ENCODE data around the gene ACCSL.

The ACCSL gene

DNA sequence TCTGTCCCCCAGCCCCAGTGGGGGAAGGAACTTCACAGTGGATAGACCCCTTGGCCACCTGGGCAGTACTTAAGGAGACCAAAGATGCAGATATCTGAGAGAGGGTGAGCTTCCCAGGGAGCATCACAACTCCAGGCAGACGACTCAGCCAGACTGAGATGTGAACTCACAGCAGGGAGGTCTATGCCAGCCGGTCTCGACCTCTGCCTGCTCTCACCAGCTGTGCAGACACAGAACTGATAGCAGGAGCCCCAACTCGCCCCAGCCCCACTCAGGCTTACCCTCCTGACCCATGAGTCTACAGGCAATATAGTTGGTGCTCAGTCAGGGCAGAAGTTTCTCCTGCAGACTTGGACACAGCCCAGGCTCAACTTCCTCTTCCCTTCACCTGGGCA is 29.7 kb upstream of the ACCSL start:
- no peak for DNase-seq (ENCODE audit: low read depth, low spot score)

GRCh38 chr11:44018829-44019228 is 29.0 kb upstream of the ACCSL start:
- DNase-seq (ENCODE audit: low read depth, low spot score): no peak

DNA sequence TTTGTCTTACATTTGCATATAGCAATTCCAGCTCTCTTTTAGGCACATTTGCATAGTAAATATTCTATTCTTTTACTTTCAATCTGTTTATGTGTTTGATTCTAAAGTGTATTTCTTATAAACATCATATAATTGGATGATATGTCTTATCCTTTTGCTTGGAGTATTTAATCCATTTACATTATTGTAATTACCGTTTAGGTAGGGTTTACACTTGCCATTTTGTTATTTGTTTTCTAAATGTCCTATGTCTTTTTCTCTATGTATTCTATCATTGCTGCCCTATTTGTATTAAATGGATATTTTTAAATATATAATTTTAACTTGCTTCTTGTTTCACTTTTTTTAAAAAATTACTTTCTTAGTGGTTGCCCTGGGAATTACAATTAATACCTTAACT is 22.8 kb upstream of the ACCSL start:
- no peak for DNase-seq (ENCODE audit: low read depth, low spot score)

- DNase-seq (ENCODE audit: low read depth, low spot score): no peak
Measured at GRCh38 chr11:44025727-44026126, 22.1 kb upstream of the ACCSL start.

DNA sequence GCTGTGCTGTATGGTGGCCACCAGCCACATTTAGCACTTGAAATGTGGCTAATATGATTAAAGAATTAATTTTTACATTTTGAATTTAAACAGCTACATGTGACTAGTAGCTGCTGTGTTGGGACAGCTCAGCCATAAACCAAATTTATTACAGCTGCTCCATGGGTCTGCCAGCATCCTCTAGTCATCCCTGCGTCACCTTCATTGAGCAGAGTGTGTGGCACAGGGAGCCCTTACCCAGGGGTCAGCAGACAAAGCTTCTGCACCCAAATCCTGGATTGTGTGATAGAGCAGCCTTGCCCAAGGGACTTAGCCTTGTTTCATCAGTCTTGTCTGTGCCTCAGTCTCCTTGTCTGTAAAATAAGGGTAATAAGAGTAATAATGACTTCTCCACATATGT is 19.4 kb upstream of the ACCSL start:
- no peak for DNase-seq (ENCODE audit: low read depth, low spot score)

DNA sequence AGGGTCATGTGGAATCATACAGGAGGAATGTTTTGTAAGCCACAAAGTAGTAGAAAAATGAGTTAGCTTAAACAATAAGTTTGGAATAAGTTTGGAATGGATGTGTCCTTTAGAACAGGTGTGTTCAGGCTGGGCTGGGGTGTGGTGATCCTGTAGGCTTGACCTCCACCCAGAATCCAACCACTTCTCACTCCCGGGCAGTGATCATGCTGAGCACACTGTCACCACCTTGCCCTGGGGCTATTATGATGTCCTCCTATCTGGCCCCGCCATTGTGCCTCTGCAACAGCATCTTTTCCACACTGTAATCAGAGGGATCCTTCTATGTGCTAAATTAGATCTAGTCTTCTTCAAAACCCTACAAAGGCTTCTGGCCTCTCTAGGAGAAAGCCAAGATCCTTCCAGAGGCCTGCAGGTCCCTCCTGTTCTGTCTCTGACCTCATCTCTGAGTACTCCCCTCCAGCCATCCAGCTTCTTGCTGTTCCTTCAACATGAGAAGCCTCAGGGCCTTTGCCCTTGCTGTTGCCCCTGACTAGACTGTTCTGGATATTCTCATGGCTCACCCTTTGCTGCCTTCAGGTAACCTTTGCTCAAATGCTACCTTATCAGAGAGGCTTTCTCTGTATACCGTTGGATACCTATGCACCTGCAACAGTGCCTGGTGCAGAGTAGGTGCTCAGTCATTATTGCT is 18.8 kb upstream of the ACCSL start:
- DNase-seq (ENCODE audit: low read depth, low spot score): no peak

- DNase-seq (ENCODE audit: low read depth, low spot score): no peak
Measured at GRCh38 chr11:44029507-44029845, 18.3 kb upstream of the ACCSL start.

- DNase-seq (ENCODE audit: low read depth, low spot score): peak; percentile 65
Measured at GRCh38 chr11:44029977-44030911, 17.5 kb upstream of the ACCSL start.

DNA sequence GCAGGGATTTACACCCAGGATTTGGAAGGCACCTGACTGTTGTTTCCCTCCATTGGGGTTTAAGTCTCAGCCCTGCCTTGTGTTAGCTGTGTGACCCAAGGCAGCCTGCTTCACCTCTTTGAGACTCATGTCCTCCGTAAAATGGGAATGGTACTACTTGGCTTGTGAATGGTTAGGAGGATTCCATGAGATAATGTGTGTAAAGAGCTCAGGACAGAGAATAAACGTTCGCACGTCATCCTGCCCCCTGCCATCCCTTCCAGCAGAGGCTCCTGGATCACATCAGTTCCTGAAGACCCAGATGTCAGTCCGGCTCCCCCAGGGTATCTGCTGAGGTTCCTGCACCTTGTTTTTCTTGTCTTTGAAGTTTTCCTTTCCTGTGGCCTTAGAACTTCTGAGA is 16.8 kb upstream of the ACCSL start:
- DNase-seq (ENCODE audit: low read depth, low spot score): no peak

- DNase-seq (ENCODE audit: low read depth, low spot score): no peak
Measured at GRCh38 chr11:44031549-44031948, 16.2 kb upstream of the ACCSL start.

- DNase-seq (ENCODE audit: low read depth, low spot score): peak; percentile 43
Measured at GRCh38 chr11:44032299-44033085, 15.3 kb upstream of the ACCSL start.

- no peak for DNase-seq (ENCODE audit: low read depth, low spot score)
Measured at GRCh38 chr11:44033411-44033850, 14.3 kb upstream of the ACCSL start.

GRCh38 chr11:44033856-44034255 is 13.9 kb upstream of the ACCSL start:
- DNase-seq (ENCODE audit: low read depth, low spot score): no peak

DNA sequence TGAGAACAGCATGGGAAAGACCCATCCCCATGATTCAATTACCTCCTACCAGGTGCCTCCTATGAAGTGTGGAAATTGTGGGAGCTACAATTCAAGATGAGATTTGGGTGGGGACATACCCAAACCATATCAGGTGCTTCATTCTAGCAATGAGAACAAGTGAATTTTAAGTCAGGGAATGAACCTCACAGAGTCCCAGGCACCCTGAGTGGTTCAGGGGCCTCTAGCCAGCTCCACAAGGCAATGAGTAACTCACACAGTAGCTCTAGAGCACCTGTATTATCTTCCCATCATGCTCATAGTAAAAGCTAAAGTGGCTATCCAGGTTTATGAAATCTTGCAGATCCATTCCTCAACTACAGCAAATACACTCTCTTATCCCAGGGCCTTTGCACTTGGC is 13.1 kb upstream of the ACCSL start:
- DNase-seq (ENCODE audit: low read depth, low spot score): no peak

DNA sequence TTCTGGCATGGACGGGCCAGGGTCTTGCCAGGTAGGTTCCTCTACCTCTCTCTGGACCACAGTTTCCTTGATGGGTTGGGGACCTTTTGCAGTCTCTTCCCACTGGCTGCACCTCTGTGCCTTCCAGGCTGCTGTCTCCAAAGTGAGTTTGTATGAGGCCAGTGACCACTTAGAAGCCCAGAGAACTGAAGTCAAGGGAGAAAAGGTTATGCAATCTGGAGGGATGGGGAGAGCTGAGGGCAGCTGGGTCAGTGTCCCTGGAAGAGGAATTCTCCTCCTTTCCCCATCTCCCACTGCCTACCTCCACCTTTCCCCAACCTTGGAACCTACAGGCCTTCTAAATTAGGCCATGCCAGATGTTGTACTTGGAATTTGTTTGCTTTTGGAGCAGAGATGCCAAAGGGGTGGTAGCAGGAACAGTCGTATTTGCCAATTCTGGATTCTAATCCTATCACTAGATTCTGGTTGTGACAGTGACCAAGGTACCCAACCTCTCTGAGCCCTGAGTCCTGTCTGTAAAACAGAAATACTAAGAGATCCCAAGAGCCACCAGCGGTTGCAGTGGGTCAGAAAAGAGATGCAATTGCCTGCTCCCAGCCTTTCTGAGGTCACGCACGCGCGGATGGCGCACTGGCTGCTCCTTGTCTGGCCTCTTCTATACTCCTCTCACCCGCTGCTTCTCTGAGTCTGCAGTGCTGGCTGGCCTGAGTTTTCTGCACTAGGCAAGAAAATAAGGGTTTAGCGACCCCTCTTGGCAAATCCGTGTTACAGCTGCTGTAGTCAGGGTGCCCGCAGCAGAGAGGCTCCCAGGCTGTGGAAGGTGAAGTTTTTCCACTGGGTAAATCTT is 10.7 kb upstream of the ACCSL start:
- DNase-seq (ENCODE audit: low read depth, low spot score): peak; percentile 91

DNA sequence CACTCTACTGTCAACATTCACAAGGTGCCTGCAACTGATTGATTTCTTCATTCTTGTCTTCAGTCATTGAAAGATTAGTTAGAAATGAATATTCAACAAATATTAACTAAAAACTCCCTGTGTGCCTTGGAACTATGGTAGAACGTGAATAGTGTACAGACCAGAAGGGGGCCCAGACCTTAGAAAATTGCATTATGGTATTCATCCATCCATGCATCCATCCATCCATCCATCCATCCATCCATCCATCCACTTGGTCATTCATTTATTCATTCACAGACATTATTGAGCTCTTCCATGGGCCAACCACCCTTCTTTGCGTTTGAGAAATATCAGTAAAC is 10.2 kb upstream of the ACCSL start:
- DNase-seq (ENCODE audit: low read depth, low spot score): no peak

DNA sequence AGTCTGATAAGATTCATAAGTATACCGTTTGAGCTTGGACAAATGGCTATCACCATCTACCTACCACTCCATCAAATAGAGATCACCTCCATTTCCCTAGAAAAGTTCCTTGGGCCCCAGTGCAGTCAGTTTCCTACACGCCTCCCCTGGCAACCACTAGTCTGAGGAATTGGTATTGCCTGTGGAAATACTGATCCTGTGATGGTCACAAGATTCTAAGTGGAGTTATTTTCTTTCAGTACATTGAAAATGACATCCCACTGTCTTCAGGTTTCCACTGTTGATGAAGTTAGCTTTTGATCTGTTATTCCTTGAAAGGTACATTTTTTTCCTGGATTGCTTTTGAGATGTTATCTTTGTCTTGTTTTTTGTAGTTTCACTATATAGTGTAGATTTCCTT is 4.6 kb upstream of the ACCSL start:
- DNase-seq (ENCODE audit: low read depth, low spot score): no peak

DNA sequence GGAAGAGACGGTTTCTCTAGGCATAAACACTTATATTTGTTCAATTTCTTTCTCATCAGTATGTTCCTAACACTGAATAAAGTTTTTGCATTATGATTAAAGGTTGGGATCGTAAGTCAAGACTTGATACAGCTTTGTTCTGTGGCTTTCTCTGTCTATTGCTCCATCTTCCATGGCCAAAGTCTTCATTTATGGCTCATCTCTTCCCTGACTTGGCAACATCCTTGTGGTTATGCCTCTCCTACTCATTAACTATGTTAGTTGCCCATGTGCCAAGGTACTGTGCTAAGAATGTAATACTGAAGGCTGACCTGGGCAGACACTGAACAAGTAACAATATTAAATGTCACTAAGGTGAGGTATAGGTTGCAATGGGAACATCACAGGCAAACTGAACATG is 1.6 kb upstream of the ACCSL start:
- no peak for DNase-seq (ENCODE audit: low read depth, low spot score)

GRCh38 chr11:44047298-44047697 is 483 bp upstream of the ACCSL start:
- DNase-seq (ENCODE audit: low read depth, low spot score): no peak

- DNase-seq (ENCODE audit: low read depth, low spot score): no peak
Measured at GRCh38 chr11:44049832-44050231, 2.1 kb downstream of the ACCSL start.

DNA sequence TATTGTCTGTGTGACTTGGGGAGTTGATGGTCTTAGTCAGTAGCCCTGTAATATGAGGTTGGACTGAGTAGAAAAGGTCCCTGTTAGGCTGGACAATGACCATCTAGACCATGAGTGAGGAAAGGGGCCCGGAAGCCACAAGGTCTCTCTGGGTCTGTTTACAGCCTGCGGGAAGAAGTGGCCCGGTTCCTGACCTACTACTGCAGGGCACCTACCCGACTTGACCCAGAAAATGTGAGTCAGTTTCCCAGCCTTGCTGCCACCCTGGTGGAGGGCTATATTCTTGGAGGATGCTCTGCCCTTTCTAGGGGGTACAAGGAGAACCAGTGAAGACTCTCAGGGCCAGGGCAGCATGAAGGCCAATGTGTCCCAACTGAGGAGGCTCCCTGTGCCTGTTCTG is 3.4 kb downstream of the ACCSL start:
- DNase-seq (ENCODE audit: low read depth, low spot score): no peak

- DNase-seq (ENCODE audit: low read depth, low spot score): no peak
Measured at GRCh38 chr11:44057340-44057739, 9.6 kb downstream of the ACCSL start.
